Measurements from ENCODE around the gene SOX9.

SOX9 gene

GRCh38 chr17:72076678-72077030, 44.2 kb upstream of the SOX9 start:
- Histone ChIP-seq H3K4me3 (ENCODE audit: insufficient read depth, low read length, poor library complexity, severe bottlenecking) (no peak overlapping the region), H3K9me2 (replicated peaks; ENCODE audit: insufficient read depth, low read length) (no peaks in the 10 kb centered on the region), H3K79me2 (ENCODE audit: insufficient read depth, low read length) (no peaks in the 10 kb centered on the region), H3K9me3 (ENCODE audit: insufficient read depth, low read length) (no peaks in the 10 kb centered on the region), H3K27ac (ENCODE audit: low read depth, low read length) (no peak overlapping the region), H2AFZ (ENCODE audit: low read depth, low read length, severe bottlenecking) (no peak overlapping the region), H3K27me3 (ENCODE audit: low read length) (no peaks in the 10 kb centered on the region), H3K36me3 (ENCODE audit: low read length) (no peaks in the 10 kb centered on the region), H4K20me1 (ENCODE audit: low read depth, low read length) (no peaks in the 10 kb centered on the region), H3F3A (ENCODE audit: insufficient read depth) (no peaks in the 10 kb centered on the region), H3K9ac (ENCODE audit: low read length) (no peak overlapping the region), H3K4me2 (ENCODE audit: low read depth, low read length, poor library complexity, severe bottlenecking) (no peak overlapping the region)
- TF ChIP-seq EZH2phosphoT487 (conservative IDR thresholded peaks at IDR 0.05; ENCODE audit: low read length), result no peak
- TF ChIP-seq CTCF (IDR thresholded peaks at IDR 0.05; ENCODE audit: insufficient read depth, low read length, poor library complexity, severe bottlenecking), result no peak

- Histone ChIP-seq H3K4me3 (ENCODE audit: insufficient read depth, low read length, poor library complexity, severe bottlenecking) (no peak overlapping the region), H3K27ac (ENCODE audit: low read depth, low read length) (no peak overlapping the region), H3K36me3 (ENCODE audit: low read length) (no peaks in the 10 kb centered on the region), H3K9me3 (ENCODE audit: insufficient read depth, low read length) (no peaks in the 10 kb centered on the region), H3F3A (ENCODE audit: insufficient read depth) (no peaks in the 10 kb centered on the region), H3K9ac (ENCODE audit: low read length) (no peak overlapping the region), H3K27me3 (ENCODE audit: low read length) (no peaks in the 10 kb centered on the region), H2AFZ (ENCODE audit: low read depth, low read length, severe bottlenecking) (no peak overlapping the region), H4K20me1 (ENCODE audit: low read depth, low read length) (no peaks in the 10 kb centered on the region), H3K79me2 (ENCODE audit: insufficient read depth, low read length) (no peaks in the 10 kb centered on the region), H3K4me2 (ENCODE audit: low read depth, low read length, poor library complexity, severe bottlenecking) (no peak overlapping the region), H3K9me2 (replicated peaks; ENCODE audit: insufficient read depth, low read length) (no peaks in the 10 kb centered on the region)
- TF ChIP-seq EZH2phosphoT487 (conservative IDR thresholded peaks at IDR 0.05; ENCODE audit: low read length) (no peak), CTCF (IDR thresholded peaks at IDR 0.05; ENCODE audit: insufficient read depth, low read length, poor library complexity, severe bottlenecking) (no peak)
Observed at GRCh38 chr17:72077326-72077960, 43.4 kb upstream of the SOX9 start.

GRCh38 chr17:72079700-72080099, 41.1 kb upstream of the SOX9 start:
- TF ChIP-seq EZH2phosphoT487 (conservative IDR thresholded peaks at IDR 0.05; ENCODE audit: low read length), result no peak
- no peak for TF ChIP-seq CTCF (IDR thresholded peaks at IDR 0.05; ENCODE audit: insufficient read depth, low read length, poor library complexity, severe bottlenecking)
- Histone ChIP-seq H3K4me2 (ENCODE audit: low read depth, low read length, poor library complexity, severe bottlenecking) (no peak overlapping the region), H2AFZ (ENCODE audit: low read depth, low read length, severe bottlenecking) (no peak overlapping the region), H3K9me2 (replicated peaks; ENCODE audit: insufficient read depth, low read length) (no peaks in the 10 kb centered on the region), H3K9me3 (ENCODE audit: insufficient read depth, low read length) (no peaks in the 10 kb centered on the region), H3K27ac (ENCODE audit: low read depth, low read length) (no peak overlapping the region), H3K36me3 (ENCODE audit: low read length) (no peaks in the 10 kb centered on the region), H3K79me2 (ENCODE audit: insufficient read depth, low read length) (no peaks in the 10 kb centered on the region), H3K4me3 (ENCODE audit: insufficient read depth, low read length, poor library complexity, severe bottlenecking) (no peak overlapping the region), H3K27me3 (ENCODE audit: low read length) (no peaks in the 10 kb centered on the region), H4K20me1 (ENCODE audit: low read depth, low read length) (no peaks in the 10 kb centered on the region), H3K9ac (ENCODE audit: low read length) (no peak overlapping the region), H3F3A (ENCODE audit: insufficient read depth) (no peaks in the 10 kb centered on the region)
